ENCODE data around the gene MRC1. TPM values are rescaled to one million over a fixed set of nuclear protein-coding genes. Genes with fewer than 3 reads are reported as not detected.

Gene MRC1
- total RNA-seq, result 0.19 and 0.59 TPM in 2 replicates

DNA sequence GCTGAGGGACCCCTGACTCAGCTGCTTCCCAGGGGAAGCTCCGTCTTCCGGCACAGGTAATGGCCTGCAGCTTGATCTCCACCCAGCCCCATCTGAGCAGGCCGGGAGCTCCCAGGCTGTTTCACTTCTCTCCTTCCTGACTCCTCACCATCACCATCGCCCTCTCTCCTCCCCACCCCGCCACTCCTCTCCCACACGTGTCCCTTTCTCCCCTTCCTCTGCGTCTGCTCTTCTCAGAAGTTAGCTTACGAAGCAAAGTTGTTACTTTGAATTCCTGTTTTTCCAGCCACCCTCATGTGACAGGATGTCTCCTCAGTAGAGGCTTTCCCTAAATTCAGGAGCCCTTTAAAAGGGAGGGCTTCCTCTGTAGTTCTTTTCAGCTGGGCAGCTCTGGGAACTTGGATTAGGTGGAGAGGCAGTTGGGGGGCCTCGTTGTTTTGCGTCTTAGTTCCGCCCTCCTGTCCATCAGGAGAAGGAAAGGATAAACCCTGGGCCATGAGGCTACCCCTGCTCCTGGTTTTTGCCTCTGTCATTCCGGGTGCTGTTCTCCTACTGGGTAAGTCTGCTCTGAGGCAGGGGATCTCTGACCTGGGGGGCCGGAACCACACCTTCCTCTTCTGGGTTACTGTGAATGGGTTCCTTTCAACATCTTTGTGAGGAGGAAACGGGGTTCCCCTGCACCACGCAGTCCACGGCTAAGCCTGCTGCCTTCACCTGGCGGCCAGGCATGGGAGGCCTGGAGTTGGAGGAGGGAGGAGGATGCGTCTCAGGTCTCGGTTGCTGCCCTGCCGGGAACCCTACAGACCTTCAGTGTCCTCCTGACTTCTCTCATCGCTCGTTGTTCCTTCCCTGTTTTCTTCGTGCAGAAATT is at the start of gene MRC1:
Gene MRC1, plus strand, starts transcription at position 378 of the 871 bp plus-strand sequence. Its CDS starts 118 bp downstream, at position 496.

DNA sequence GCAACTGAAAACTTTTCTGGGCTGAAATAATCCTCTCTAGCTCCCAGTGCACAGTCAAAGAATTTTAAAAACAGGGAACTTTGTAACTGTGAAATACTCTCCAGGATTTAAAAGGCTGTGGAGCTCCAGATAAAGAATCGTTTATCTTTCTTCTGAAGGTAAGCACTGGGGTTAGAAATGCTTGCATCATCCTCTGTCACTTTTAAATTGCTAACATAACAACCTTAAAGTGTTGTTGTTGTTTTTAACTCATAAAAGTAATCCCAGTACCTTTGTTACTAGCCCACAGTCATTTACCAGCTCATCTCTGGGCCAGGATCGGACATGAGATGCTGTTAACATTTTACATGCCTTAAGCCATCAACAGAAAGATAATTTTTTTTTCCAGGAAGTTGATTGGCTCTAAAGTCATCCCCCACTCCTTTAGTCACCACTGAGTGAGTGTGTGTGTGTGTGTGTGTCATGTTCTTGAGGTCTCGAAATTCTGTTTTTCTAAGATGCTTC is 142.8 kb downstream of the MRC1 start, which contains the start of gene SLC39A12:
Gene SLC39A12, plus strand, starts transcription at position 51 of the 504 bp plus-strand sequence. CDS start 1,359 bp downstream, outside the sequence.

Other genes with a start within 250 kb of the MRC1 start
- gene HACD1, start 192.0 kb upstream of the MRC1 start, total RNA-seq, result 2.1 and 8.5 TPM in 2 replicates
- gene STAM, start 165.2 kb upstream of the MRC1 start, total RNA-seq, result 15.6 and 17.0 TPM in 2 replicates
- 0.06 and 0.15 TPM in 2 replicates for gene TMEM236, start 57.1 kb upstream of the MRC1 start, total RNA-seq
- not detected in 2 replicates for gene SLC39A12, start 142.6 kb downstream of the MRC1 start, total RNA-seq